Fibroblast of peridontal ligament (primary cell): ENCODE measurements around the gene TAF1B.
"Not testable (repeated sequence)": the region's sequence is repeated elsewhere in the genome, so short reads cannot be mapped to it uniquely, and the experiment has no call there.

Source experiments
- DNase-seq: peaks from one replicate; pipeline ENCODE4 v3.0.0-alpha.2; 2010; ENCODE audit errors: extremely low read depth

TAF1B gene

DNA sequence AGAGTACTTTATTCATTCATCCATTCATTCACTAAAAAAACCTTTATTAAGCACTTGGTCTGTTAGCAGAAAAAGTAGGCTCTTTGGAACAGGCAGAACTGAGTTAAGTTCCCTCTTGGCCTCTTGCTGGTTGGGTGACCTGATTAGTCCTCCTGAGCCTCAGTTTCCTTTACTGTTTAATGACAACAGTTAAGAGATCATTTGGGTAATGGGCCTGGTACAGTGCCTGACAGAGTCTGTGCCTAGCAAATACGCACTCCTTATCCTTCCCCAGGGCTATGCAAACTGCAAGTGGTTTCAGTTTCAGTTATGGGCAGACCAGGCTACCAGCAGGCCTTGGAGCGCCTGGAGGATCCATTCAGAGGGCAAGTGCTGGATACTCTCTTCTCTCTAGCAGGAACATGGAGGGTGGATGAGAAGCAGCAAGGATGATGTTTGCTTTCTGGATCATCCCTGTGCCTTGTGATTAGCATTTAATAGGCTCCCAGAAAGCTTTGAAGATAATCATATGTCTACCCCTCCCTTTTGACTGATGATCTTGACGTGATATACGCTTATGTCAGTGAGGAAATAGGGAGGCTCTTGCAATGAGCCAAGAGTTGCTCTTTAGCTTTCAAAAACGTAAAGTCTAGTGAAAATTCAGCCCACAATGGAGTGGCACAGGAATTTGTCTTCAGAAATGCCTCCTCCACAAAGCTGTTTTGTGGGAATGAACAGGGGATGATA, 12.4 kb upstream of the TAF1B start:
- peak; percentile 17 for DNase-seq

DNA sequence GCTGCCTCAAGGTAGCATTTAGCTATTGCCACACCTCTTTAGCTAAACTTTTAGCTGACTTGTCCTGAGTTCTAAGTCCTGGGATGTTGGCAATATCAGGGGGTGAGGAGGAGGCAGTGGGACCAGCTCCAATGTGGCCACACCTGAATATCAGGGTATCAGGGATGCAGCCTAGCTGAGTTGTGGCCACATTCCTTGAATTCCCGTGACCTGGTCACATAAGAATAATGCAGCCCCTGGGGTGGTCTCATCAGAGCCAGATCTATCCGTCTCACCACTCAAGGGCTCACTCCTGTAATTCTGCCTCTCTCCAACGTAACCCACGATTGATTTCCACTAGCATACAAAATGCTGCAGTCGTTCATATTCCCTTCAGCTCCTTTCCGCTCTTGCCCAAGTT, 11.6 kb upstream of the TAF1B start:
- no peak for DNase-seq

DNA sequence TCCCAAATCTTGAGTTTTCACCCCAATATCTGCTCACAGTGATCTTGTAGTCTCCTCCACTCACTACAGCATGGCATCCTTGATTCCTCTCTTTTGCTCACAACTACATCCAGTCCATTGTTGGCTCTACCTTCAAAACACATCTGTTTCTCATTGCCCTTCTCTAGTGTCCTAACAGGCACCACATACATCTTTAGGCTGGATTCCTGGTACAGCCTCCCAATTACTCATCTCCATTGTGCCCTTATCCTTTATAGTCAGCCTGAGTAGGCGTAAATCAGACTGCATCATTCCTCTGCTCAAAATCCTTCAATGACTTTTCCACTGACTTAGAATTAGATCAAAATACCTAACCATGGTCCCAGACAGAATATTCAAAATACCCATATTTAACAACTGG, 10.7 kb upstream of the TAF1B start:
- DNase-seq, result peak; percentile 87

DNA sequence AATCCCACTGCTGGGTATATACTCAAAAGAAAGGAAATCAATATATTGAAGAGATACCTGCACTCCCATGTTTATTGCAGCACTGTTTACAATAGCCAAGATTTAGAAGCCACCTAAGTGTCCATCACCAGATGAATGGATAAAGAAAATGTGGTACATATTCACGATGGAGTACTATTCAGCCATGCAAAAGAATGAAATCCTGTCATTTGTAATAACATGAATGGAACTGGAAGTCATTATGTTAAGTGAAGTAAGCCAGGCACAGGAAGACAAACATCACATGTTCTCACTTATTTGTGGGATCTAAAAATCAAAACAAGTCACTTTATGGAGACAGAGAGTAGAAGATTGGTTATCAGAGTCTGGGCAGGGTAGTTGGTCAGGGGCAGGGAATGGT, 8.2 kb upstream of the TAF1B start:
- not testable (repeated sequence) for DNase-seq

DNA sequence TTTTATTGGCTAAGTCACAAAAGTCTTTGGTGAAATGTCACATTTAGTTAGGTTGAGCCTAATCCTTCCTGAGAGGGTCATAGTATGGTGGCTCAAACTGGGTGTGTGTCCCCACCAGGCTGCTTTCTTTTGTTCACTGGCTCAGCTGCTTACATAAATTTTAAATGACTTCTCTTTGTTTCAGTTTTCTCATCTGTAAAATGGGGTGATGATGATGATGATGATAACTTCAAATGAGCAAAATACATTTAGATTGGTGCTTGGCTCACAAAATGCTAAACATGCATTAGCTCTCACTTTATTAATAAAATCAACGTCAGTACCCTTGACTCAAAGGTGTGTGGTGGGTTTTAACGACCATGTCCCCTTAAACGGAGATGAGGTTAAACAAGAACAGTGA, 7.2 kb upstream of the TAF1B start:
- no peak for DNase-seq

DNA sequence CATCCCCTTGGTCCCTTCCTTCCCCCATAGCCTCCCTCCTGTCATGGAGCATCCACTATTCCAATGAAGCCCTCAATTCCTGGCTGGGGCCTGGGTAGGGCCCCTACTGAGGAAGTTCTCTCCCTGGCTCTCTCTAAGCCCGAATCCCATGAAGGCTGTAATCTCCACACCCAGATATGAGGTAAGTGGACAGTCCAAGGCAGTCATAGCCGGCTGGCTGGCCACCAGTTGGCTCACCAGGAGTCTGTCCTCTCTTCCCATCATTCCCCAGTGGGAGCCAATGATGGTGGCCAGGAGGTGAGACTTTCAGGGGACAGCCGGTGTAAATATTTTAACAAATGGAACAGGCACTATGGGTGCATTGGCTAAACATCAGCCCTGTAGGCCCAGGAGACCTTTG, 6.8 kb upstream of the TAF1B start:
- DNase-seq, result no peak

DNA sequence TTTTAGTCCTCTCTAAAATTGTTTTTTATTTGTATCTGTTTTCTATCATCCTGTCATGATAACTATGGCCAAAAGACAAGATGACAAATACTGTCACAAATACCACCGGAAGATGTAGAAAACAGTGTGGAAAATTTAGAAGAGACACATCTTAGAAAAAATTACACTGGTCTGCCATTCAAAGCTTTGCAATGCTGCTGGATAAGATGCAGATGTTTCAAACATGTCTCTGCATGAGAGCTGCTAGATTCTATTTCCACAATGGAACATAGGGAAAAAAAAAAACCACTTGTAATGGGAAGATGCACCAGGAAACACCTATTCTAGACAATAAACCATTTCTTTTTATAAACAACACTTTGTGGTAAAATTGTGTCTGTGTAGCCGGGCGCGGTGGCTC, 5.8 kb upstream of the TAF1B start:
- DNase-seq, result peak; percentile 24

DNA sequence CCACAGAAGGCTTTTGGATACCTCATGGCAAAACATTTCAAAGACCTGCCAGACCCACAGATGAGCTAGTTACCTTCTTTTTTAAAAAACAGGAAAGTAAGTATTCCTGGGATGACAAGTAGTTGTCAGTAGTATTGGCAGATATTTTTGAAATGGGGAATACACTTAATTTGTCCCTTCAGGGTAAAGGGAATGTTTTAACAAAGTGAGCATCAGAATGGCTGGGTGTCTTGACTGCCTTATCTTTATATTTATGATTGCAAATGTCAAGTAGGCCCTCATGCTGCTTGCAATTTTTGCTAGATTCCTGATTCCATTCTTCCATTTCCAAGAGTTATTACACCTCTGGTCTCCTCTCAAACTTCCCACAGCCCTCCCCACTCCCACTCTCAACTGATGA, 4.9 kb upstream of the TAF1B start:
- DNase-seq, result no peak

DNA sequence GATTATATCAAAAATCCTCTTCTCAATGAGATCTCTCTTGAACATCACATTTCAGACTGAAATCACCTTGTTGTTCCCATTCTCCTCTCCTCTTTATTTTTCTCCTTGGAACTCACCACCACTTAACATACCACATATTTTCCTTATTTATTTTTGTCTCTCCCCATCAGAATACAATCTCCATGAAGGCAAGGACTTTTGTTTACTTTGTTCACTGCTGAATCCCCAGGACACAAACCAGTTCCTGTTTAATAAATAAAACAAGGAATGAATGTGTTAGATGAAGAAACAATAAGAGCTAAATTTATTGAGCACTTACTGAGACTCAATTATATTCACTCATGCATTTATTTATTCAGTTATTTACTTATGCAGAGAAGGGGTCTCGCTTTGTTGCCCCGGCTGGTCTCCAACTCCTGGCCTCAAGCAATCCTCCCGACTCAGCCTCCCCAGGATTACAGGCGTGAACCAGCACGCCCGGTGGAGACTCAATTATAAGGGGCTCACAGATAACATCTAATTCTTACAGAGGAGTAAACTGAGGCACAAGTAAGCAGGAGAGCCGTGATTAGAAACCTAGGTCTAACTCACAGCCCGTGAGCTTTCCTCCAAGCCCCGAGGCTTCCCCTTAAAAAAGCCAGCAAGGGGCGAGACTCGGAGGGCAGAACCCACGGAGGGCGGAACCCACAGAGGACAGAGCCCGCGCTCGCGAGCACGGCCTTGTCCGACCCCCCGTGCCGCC, 616 bp upstream of the TAF1B start:
- no peak for DNase-seq

DNA sequence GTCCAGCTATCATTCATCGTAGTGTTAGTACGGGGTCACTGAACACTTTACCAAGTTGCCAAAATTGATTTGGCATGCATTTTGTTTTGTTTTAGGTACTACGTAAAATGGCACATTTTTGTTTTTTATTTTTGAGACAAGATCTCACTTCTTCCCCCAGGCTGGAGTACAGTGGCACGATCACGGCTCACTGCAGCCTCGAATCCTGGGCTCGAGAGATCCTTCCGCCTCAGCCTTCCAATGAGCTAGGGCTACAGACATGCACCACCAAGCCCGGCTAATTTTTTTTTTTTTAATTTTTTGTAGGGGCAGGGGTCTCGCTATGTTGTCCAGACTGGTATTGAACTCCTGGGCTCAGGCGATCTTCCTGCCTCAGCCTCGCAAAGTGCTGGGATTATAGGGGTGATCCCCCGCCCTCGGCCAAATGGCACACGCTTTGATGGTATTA, 786 bp downstream of the TAF1B start:
- DNase-seq, result peak; percentile 54

DNA sequence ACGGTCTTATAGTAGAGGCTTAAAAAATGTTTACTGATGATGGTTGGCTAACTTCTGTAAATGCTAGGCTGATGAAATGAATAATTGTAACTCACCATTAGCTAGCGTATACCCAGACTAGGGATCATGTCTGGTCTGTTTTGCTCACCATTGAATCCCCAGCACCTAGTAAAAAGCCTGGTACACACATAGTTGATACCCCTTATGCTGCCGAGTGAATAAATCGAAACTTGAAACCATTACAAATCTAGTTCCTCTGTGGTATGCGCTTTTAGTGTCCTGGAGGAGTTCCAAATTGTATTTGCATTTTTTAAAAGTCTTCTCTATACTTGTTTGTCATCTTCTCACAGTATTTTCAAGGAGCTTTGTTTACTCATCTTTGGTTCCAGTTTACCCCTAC, 1.3 kb downstream of the TAF1B start:
- peak; percentile 59 for DNase-seq

DNA sequence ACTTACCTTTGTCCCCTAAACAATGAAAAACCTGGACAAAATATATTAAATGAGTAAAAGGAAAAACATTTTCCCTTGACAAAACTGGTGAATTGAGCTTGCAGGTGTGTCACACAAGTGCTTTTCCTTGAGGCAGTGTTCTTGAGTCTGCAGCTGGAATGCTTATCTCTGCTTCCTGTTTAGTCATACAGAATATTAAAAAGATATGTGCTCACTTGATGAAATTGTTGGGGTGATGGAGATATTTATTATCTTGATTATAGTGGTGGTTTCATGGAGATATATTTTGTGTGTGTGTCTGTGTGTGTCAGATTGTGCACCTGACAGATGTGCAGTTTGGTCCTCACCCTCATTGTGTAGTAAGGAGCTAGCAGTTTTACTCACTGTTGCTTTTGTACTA, 3.3 kb downstream of the TAF1B start:
- no peak for DNase-seq

DNA sequence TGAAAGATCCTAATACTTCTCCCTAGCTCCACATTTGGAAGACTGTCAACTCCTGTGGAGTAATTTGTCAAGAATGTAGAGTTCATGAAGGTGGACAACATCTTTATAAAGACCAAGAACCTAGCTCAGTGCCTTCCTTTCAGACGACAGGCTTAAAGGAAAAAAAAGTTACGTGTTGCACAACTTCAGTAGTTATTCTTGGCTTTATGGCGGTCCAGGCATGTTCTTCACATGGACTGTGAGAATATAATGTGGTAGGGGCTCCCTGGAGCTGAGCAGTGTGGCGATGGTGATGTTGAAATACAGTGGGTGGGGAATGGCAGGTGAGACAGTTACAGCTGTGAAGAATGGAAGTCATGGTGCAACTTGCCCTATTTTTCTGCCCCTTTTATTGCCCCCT, 3.9 kb downstream of the TAF1B start:
- DNase-seq, result no peak

DNA sequence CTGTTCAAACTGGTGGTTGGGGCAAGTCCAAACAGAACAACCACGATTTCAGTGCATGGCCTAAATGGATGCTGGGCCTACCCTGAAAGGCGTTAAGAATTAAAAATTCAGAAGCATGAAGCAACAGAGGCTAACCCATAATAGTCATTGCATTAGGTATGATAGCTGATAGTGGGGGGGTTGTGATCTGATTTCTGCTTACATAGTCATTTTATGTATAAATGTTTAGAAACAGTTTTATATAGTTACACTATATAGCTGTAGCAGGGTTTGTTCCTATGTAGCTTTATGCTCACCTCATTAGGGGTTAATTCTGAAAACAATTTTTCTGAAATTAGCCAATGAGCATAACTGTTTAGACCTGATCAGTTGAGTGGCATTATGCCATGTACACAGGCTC, 9.6 kb downstream of the TAF1B start:
- no peak for DNase-seq

DNA sequence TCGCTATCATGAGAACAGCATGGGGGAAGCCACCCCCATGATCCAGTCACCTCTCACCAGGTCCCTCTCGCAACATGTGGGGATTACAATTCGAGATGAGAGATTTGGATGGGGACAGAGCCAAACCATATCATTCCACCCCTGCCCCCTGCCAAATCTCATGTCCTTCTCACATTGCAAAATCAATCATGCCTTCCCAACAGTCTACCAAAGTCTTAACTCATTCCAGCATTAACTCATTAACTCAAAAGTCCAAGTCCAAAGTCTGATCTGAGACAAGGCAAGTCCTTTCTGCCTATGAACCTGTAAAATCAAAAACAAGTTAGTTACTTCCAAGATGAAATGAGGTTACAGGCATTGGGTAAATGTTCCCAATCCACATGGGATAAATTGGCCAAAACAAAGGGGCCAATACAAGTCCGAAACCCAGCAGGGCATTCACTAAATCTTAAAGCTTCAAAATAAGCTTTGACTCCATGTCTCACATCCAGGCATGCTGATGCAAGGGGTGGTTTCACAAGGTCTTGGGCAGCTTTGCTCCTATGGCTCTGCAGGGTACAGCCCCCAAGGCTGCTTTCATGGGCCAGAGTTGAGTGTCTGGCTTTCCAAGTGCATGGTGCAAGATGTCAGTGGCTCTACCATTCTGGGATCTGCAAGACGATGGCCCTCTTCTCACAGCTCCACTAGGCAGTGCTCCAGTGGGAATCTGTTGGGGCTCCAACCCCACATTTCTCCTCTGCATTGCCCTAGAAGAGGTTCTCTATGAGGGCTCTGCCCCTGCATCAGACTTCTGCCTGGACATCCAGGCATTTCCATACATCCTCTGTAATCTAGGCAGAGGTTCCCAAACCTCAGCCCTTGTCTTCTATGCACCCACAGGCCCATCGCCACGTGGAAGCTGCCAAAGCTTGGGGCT, 14.8 kb downstream of the TAF1B start:
- DNase-seq, result no peak

DNA sequence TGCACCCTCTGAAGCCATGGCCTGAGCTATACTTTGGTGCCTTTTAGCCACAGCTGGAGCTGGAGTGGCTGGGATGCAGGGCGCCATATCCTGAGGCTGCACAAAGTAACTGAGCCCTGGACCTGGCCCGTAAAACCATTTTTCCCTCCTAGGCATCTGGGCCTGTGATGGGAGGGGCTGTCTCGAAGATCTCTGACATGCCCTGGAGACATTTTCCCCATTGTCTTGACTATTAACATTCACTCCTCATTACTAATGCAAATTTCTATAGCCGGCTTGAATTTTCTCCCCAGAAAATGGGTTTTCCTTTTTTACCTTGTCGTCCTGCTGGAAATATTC, 15.4 kb downstream of the TAF1B start:
- no peak for DNase-seq

DNA sequence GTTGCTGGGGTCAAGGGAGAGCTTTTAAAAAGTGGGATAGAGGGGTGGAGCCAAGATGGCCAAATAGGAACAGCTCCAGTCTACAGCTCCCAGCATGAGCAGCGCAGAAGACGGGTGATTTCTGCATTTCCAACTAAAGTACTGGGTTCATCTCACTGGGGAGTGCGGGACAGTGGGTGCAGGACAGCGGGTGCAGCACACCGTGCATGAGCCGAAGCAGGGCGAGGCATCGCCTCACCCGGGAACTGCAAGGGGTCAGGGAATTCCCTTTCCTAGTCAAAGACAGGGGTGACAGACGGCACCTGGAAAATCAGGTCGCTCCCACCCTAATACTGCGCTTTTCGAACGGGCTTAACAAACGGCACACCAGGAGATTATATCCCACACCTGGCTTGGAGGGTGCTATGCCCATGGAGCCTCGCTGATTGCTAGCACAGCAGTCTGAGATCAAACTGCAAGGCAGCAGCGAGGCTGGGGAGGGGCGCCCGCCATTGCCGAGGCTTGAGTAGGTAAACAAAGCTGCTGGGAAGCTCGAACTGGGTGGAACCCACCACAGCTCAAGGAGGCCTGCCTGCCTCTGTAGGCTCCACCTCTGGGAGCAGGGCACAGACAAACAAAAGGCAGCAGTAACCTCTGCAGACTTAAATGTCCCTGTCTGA, 17.8 kb downstream of the TAF1B start:
- DNase-seq, result not testable (repeated sequence)

DNA sequence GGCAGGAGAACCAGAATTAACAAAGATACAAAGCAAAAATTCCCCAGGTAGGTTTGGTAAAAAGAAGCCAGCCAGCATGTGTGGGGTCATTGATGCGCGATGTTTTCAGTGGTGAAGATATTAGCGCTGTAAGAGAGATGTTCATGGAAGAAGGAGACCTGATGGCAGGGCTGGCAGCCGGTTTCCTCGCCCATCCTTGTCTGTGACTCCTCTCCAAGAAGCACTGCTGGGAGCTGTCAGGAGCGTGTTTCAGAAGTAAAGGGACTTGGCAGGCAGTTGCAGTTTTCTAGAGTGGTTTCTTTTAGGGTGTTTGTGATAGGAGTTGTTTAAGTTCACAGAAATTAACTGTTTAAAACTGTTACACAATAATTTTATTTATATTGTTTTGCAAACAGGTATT, 24.6 kb downstream of the TAF1B start:
- no peak for DNase-seq

DNA sequence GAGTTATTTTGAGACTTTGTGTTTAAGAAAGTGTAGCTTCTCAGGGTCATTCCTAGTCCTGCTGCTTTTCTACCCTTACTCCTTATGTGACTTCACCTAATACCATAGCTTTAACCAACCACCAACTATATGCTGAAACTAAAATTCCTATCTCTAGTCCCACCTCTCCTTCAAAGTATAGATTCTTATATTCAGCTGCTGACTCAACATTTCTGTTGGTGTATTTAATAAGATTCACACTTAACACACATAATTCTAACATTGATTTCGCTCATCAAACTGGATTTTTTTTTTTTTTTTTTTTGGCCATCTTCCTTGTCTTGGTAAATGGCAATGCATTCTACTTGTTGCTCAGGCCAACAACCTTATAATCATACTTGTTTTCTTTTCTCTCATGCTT, 30.1 kb downstream of the TAF1B start:
- no peak for DNase-seq

DNA sequence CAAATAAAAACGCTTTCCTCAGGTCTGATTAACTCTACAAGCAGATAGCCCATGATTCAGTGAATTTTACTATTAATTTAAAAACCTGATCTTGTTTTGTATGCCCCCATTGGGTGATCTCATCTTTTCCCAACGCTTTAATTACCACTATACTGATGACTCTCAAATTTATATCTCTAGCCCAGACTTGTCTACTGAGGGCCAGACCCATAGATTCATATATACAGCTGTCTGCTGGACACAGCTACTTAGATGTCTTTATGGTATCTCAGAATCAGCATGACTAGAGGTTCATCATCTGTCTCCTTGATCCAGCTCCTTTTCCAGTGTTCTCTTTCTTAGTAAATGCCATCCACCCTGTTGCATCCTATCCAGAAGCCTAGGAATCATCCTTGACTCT, 33.8 kb downstream of the TAF1B start:
- DNase-seq, result no peak

DNA sequence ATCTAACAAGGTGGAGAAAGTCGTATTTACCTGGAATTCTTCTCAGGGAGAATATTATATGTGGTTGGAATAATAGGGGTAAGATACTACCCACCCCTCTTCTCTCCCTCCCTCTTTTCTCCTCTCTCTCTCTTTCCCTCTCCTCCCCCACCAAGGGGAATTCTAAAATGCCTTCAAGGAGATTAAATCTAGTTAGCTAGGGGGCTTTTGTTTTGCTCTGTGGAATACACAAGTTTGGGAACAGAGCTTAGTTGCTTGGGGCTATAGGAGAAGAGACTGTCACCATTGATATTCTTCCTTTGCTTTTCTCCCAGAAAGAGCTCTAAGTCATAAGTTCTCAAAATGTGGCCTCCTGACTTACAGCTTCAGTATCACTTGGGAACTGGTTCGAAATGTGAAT, 34.5 kb downstream of the TAF1B start:
- no peak for DNase-seq
